ENCODE measurements around the gene RTN4RL1.

RTN4RL1 gene

GRCh38 chr17:1928976-1929375 lies 96.2 kb downstream of the RTN4RL1 start:
- H3K4me3 ChIP-seq (ENCODE audit: control insufficient read depth, low read depth, low read length): no peak overlapping the region
- TF ChIP-seq, protein P1, sequence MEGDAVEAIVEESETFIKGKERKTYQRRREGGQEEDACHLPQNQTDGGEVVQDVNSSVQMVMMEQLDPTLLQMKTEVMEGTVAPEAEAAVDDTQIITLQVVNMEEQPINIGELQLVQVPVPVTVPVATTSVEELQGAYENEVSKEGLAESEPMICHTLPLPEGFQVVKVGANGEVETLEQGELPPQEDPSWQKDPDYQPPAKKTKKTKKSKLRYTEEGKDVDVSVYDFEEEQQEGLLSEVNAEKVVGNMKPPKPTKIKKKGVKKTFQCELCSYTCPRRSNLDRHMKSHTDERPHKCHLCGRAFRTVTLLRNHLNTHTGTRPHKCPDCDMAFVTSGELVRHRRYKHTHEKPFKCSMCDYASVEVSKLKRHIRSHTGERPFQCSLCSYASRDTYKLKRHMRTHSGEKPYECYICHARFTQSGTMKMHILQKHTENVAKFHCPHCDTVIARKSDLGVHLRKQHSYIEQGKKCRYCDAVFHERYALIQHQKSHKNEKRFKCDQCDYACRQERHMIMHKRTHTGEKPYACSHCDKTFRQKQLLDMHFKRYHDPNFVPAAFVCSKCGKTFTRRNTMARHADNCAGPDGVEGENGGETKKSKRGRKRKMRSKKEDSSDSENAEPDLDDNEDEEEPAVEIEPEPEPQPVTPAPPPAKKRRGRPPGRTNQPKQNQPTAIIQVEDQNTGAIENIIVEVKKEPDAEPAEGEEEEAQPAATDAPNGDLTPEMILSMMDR (conservative IDR thresholded peaks at IDR 0.05; ENCODE audit: control insufficient read depth, insufficient read depth, low read depth, low read length): no peak
- DNase-seq (ENCODE audit: low read depth): no peak

DNA sequence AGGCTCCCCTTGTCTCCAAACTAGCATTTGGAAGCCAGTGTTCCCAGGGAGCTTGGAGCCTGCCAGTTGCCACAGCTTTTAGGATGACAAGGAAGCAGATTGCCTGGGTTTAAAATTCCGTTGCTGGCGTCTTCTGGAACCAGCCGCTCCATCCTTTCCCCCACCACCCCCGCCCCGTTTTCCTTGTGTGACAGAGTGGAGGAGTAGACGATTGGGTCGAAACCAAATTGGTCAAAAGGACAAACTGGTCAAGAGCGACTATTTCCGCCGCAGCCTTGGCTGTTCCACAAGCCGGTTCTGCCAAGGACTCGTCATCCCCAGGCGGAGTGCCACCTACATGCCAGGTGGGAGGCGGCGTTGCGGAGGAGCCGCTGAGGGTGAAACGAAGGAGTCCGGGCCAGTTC lies 104.2 kb downstream of the RTN4RL1 start:
- no peak for DNase-seq (ENCODE audit: low read depth)
- H3K4me3 ChIP-seq (ENCODE audit: control insufficient read depth, low read depth, low read length): no peak overlapping the region
- TF ChIP-seq, protein P1 (conservative IDR thresholded peaks at IDR 0.05; ENCODE audit: control insufficient read depth, insufficient read depth, low read depth, low read length): no peak

DNA sequence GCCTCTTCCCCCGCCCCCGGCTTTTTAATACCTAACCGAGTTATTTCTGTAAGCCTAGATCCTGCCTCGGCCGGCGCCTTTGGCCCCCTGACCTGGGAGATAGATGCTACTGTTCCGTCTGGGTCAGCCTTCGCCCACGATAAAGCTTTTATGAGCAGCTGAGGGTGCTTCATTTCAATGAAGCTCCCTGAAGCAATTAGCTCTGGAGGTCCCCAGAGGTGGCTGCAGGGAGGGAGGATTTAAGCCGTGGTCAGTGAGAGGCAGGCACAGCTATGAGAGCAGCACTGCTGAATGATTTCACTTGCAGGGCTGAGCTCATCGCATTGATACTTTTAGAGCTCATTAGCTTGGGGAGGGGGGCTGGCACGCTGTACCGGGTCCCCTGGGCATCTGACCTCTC lies 105.9 kb downstream of the RTN4RL1 start:
- no peak overlapping the region for H3K4me3 ChIP-seq (ENCODE audit: control insufficient read depth, low read depth, low read length)
- TF ChIP-seq, protein P1 (conservative IDR thresholded peaks at IDR 0.05; ENCODE audit: control insufficient read depth, insufficient read depth, low read depth, low read length): no peak
- DNase-seq (ENCODE audit: low read depth): no peak

- no peak for DNase-seq (ENCODE audit: low read depth)
- no peak overlapping the region for H3K4me3 ChIP-seq (ENCODE audit: control insufficient read depth, low read depth, low read length)
- TF ChIP-seq, protein P1 (conservative IDR thresholded peaks at IDR 0.05; ENCODE audit: control insufficient read depth, insufficient read depth, low read depth, low read length): no peak
Measured at GRCh38 chr17:1918346-1919162, 106.6 kb downstream of the RTN4RL1 start.

DNA sequence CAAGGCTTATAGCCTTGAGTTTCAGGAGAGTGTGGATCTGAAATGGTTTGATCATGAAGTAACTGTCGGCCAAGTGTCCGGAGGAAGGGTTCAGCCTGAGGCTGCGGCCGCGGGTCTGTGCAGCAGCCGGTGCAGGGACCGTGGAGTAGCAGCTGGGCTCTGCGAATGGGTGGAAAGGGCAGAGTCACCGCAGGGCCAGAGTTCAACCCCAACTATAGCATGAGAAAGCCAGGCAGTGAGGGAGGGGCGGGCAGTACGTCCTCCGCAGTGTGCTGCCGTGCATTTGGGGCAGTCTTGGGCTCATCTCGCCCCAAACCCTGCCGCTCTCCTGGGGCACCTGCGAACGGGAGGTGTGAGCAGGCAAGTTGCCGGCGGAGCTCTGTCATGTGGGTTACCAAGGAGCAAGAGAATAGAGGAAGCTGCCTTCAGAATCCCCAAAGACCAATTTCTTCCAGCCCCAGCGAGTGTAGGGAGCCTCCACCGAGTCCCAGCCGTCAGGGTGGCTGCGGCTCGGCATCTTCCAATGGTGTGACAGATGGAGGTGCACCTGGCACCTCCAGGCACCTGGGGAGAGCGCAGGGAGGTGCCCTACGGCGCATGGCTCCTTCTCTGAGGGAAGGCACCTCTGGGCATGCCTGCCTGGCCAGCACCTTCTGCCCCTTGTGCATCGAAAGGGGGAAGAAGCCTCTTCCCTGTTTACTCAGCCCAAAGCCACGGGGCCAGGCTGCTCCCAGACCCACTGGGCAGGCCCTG lies 108.0 kb downstream of the RTN4RL1 start:
- H3K4me3 ChIP-seq (ENCODE audit: control insufficient read depth, low read depth, low read length): no peak overlapping the region
- TF ChIP-seq, protein P1 (conservative IDR thresholded peaks at IDR 0.05; ENCODE audit: control insufficient read depth, insufficient read depth, low read depth, low read length): no peak
- no peak for DNase-seq (ENCODE audit: low read depth)

DNA sequence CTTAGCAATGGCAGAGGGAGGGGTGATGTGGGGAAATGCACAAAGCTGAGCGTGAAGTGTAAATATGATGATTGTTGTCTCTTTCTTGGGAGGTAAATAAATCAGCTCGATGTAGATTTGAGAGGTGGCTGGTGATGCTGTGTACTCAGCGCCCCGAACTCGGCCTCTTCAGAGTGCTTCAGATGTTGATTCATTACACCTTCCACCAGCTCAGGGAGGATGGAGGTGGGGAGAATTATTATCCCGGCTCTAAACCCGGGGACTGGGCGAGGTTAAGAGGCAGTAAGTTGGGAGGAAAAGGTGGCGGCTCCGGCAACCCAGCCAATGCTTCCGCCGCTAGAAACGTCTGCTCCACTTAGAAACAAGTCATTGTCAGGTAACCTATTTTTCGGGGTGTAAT lies 108.8 kb downstream of the RTN4RL1 start:
- TF ChIP-seq, protein P1 (conservative IDR thresholded peaks at IDR 0.05; ENCODE audit: control insufficient read depth, insufficient read depth, low read depth, low read length): no peak
- DNase-seq (ENCODE audit: low read depth): no peak
- no peak overlapping the region for H3K4me3 ChIP-seq (ENCODE audit: control insufficient read depth, low read depth, low read length)

Data from fibroblast of mammary gland (primary cell).